Measurements from ENCODE around the gene PRKACB. TPM values are rescaled to one million over a fixed set of nuclear protein-coding genes. Genes with fewer than 3 reads are reported as not detected.

Gene PRKACB
- total and polyA plus RNA-seq, 2 of the 8 experiments (the other 6 are each of a cell fraction or from before 2014, with no cell fraction given), result 7.8 to 31.0 TPM

DNA sequence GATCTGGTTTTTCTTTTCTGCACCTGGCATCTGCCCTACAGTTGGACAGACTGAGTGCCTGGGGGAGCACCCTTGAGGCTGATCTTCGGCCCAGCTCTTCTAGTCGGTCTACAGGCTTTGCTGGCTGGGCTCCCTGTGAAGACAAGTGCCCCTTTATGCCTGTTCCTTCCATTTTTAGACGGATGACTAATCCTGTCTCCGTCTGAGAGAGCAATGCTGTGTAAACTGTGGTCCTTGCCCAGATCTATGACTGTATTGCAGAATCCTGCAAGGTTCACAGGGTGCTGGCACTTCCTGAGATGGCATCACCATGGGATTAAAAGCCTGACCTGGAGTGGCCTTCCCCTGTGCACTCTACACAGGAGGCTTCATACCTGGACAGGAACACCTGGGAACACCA, 109.8 kb downstream of the PRKACB start (continued):
- TF ChIP-seq CTBP2 (IDR thresholded peaks at IDR 0.05; ENCODE audit: borderline replicate concordance, insufficient read depth, insufficient read length, low read length) (no peak), ZNF274 (IDR thresholded peaks at IDR 0.05; ENCODE audit: borderline replicate concordance, extremely low read depth, low read length) (no peak), SP1 (IDR thresholded peaks at IDR 0.05; ENCODE audit: low read depth, low read length) (no peak), EP300 (IDR thresholded peaks at IDR 0.05; ENCODE audit: borderline replicate concordance in 1 of 2, low read depth in 2 of 2, low read length in 2 of 2) (no peak)

Measured in H1 (cell line).